Activated naive CD4-positive, alpha-beta T cell treated with anti-CD3 and anti-CD28 coated beads for 36 hours (primary cell): ENCODE results near the gene MAML1. TPM values are rescaled to one million over a fixed set of nuclear protein-coding genes. Genes with fewer than 3 reads are reported as not detected.
"Not testable (repeated sequence)": the region's sequence is repeated elsewhere in the genome, so short reads cannot be mapped to it uniquely, and the experiment has no call there.

ENCODE experiments used
- CTCF ChIA-PET: fragments of 350-600 bp; sonication (Branson Sonifier 250); formaldehyde crosslinking; loops from one replicate; lab custom pipeline; 2021; ENCODE audit warnings: antibody characterized with exemption; lab: Charles Lee
- DNase-seq: peaks from one replicate; pipeline ENCODE4 v3.0.0-alpha.2; 2020
- H3K27ac Mint-ChIP-seq: one replicate; pipeline ENCODE4 v1.8.0; 2021; ENCODE audit warnings: mild to moderate bottlenecking, mixed read lengths
- H3K27me3 Mint-ChIP-seq: one replicate; pipeline ENCODE4 v1.8.0; 2021; ENCODE audit warnings: low read depth, mixed read lengths
- H3K36me3 Mint-ChIP-seq: one replicate; pipeline ENCODE4 v1.8.0; 2021; ENCODE audit warnings: low read depth, mixed read lengths
- H3K4me1 Mint-ChIP-seq: one replicate; pipeline ENCODE4 v1.8.0; 2021; ENCODE audit warnings: low read depth, mixed read lengths
- H3K4me3 Mint-ChIP-seq: one replicate; pipeline ENCODE4 v1.8.0; 2021; ENCODE audit warnings: mild to moderate bottlenecking, moderate library complexity, mixed read lengths
- H3K9me3 Mint-ChIP-seq: one replicate; pipeline ENCODE4 v1.8.0; 2021; ENCODE audit warnings: mixed read lengths
- intact Hi-C: fragments of 100-400 bp; cut with micrococcal nuclease; formaldehyde crosslinking; loops from one replicate; pipeline ENCODE4 v1.15.1; 2023
- total RNA-seq, 2 experiments: library from RNA; stranded (reverse); gene quantifications; one replicate each; pipeline ENCODE4 v1.2.3, GENCODE V29; 2021

The MAML1 gene
- total RNA-seq: 10 to 100 TPM; 20.7 TPM

- H3K4me1 Mint-ChIP-seq: peaks cover 41% of the 10 kb centered on the region
- peaks cover 38% of the 10 kb centered on the region for H3K36me3 Mint-ChIP-seq
- H3K27me3 Mint-ChIP-seq: no peaks in the 10 kb centered on the region
- no peaks in the 10 kb centered on the region for H3K9me3 Mint-ChIP-seq
- H3K4me3 Mint-ChIP-seq: peak within 1 kb of the TSS; percentile 96
- CTCF ChIA-PET: interaction anchor here (0.5 to 1.6 kb wide), 6 partner anchors 11 to 317 kb away, joined by 3 to 4 read pairs (median 4); no protein-coding TSS in a partner anchor
- peak; percentile 100 for DNase-seq
- H3K27ac Mint-ChIP-seq: peak within 1 kb of the TSS; percentile 92
- intact Hi-C loops: loop anchor here (1.0 to 10.0 kb wide), 10 partner anchors 31 to 1072 kb away; partner anchors contain the start of genes CANX, HNRNPH1, MGAT1 and MGAT4B
Observed at GRCh38 chr5:179732412-179732917, at the start of gene MAML1. Gene MAML1 (plus strand): TSS chr5:179732822. CDS start chr5:179733113, 291 bp downstream.

GRCh38 chr5:179689212-179689611 lies 43.4 kb upstream of the MAML1 start:
- H3K36me3 Mint-ChIP-seq, intact Hi-C loops, H3K27me3 Mint-ChIP-seq, CTCF ChIA-PET, H3K27ac Mint-ChIP-seq, H3K4me3 Mint-ChIP-seq, H3K4me1 Mint-ChIP-seq, DNase-seq, H3K9me3 Mint-ChIP-seq: not testable (repeated sequence)

- Mint-ChIP-seq H3K4me3 (no peak overlapping the region), H3K4me1 (peaks cover 12% of the 10 kb centered on the region), H3K9me3 (no peaks in the 10 kb centered on the region), H3K27ac (no peak overlapping the region), H3K36me3 (peaks cover 4% of the 10 kb centered on the region), H3K27me3 (no peaks in the 10 kb centered on the region)
- intact Hi-C loops: no loop called here
- CTCF ChIA-PET: interaction anchor here (0.8 kb wide), 1 partner anchor 15 kb away, joined by 3 read pairs; no protein-coding TSS in a partner anchor
- no peak for DNase-seq
Observed at GRCh38 chr5:179694561-179694960, 38.1 kb upstream of the MAML1 start.

- intact Hi-C loops: loop anchor here (5.0 kb wide), 1 partner anchor 376 kb away; the partner anchor contains the start of gene RNF130
- no peak for DNase-seq
- peaks cover 11% of the 10 kb centered on the region for H3K36me3 Mint-ChIP-seq
- peaks cover 25% of the 10 kb centered on the region for H3K4me1 Mint-ChIP-seq
- no peaks in the 10 kb centered on the region for H3K27me3 Mint-ChIP-seq
- H3K4me3 Mint-ChIP-seq: no peak overlapping the region
- no peaks in the 10 kb centered on the region for H3K9me3 Mint-ChIP-seq
- no peak overlapping the region for H3K27ac Mint-ChIP-seq
- CTCF ChIA-PET: interaction anchor here (0.6 to 1.8 kb wide), 4 partner anchors 14 to 101 kb away, joined by 3 to 9 read pairs (median 4); partner anchors contain the start of gene CBY3
Observed at GRCh38 chr5:179696603-179697002, 36.0 kb upstream of the MAML1 start.

- H3K9me3 Mint-ChIP-seq: no peaks in the 10 kb centered on the region
- peak overlapping the region; percentile 97 for H3K27ac Mint-ChIP-seq
- H3K4me3 Mint-ChIP-seq: peak overlapping the region; percentile 95
- H3K36me3 Mint-ChIP-seq: peaks cover 13% of the 10 kb centered on the region
- peaks cover 28% of the 10 kb centered on the region for H3K4me1 Mint-ChIP-seq
- no peaks in the 10 kb centered on the region for H3K27me3 Mint-ChIP-seq
- DNase-seq: no peak
- CTCF ChIA-PET: interaction anchor here (0.6 to 1.8 kb wide), 7 partner anchors 10 to 100 kb away, joined by 3 to 9 read pairs (median 4); partner anchors contain the start of genes CBY3, HNRNPH1 and MAML1
- intact Hi-C loops: loop anchor here (5.0 kb wide), 1 partner anchor 375 kb away; the partner anchor contains the start of gene RNF130
Observed at GRCh38 chr5:179697108-179697507, 35.5 kb upstream of the MAML1 start.

- CTCF ChIA-PET: interaction anchor here (0.9 to 1.8 kb wide), 6 partner anchors 10 to 100 kb away, joined by 3 to 9 read pairs (median 4); partner anchors contain the start of genes CBY3, HNRNPH1 and MAML1
- not testable (repeated sequence) for H3K27me3 Mint-ChIP-seq, DNase-seq, H3K9me3 Mint-ChIP-seq
- peak overlapping the region; percentile 95 for H3K4me3 Mint-ChIP-seq
- peaks cover 32% of the 10 kb centered on the region for H3K4me1 Mint-ChIP-seq
- peaks cover 18% of the 10 kb centered on the region for H3K36me3 Mint-ChIP-seq
- intact Hi-C loops: loop anchor here (5.0 kb wide), 1 partner anchor 375 kb away; the partner anchor contains the start of gene RNF130
- H3K27ac Mint-ChIP-seq: peak overlapping the region; percentile 97
Observed at GRCh38 chr5:179697543-179697942, 35.1 kb upstream of the MAML1 start.

GRCh38 chr5:179697993-179698934 lies 34.4 kb upstream of the MAML1 start:
- intact Hi-C loops: loop anchor here (1.0 to 5.0 kb wide), 10 partner anchors 20 to 1071 kb away; partner anchors contain the start of genes CLK4, HNRNPH1, MAML1 and MRNIP
- H3K36me3 Mint-ChIP-seq: peaks cover 24% of the 10 kb centered on the region
- H3K9me3 Mint-ChIP-seq: no peaks in the 10 kb centered on the region
- H3K27me3 Mint-ChIP-seq: no peaks in the 10 kb centered on the region
- CTCF ChIA-PET: interaction anchor here (1.0 to 1.8 kb wide), 3 partner anchors 11 to 34 kb away, joined by 4 to 9 read pairs (median 4); partner anchors contain the start of genes CBY3 and MAML1
- H3K4me1 Mint-ChIP-seq: peaks cover 37% of the 10 kb centered on the region
- peak overlapping the region; percentile 95 for H3K4me3 Mint-ChIP-seq
- DNase-seq: peak; percentile 99
- peak overlapping the region; percentile 97 for H3K27ac Mint-ChIP-seq

- peak within 1 kb of the TSS; percentile 97 for H3K27ac Mint-ChIP-seq
- intact Hi-C loops: loop anchor here (1.0 to 5.0 kb wide), 10 partner anchors 21 to 1072 kb away; partner anchors contain the start of genes CLK4, HNRNPH1, MAML1 and MRNIP
- no peaks in the 10 kb centered on the region for H3K27me3 Mint-ChIP-seq
- H3K9me3 Mint-ChIP-seq: no peaks in the 10 kb centered on the region
- peaks cover 45% of the 10 kb centered on the region for H3K4me1 Mint-ChIP-seq
- H3K4me3 Mint-ChIP-seq: peak within 1 kb of the TSS; percentile 95
- DNase-seq: no peak
- peaks cover 32% of the 10 kb centered on the region for H3K36me3 Mint-ChIP-seq
- CTCF ChIA-PET: no interaction called here
Observed at GRCh38 chr5:179698935-179699615, 33.5 kb upstream of the MAML1 start, which contains the start of gene CANX. Gene CANX (plus strand): TSS chr5:179698967. CDS start chr5:179705682, 6,715 bp downstream.

GRCh38 chr5:179699616-179700237 lies 32.9 kb upstream of the MAML1 start:
- DNase-seq: peak; percentile 82
- Mint-ChIP-seq H3K4me1 (peaks cover 46% of the 10 kb centered on the region), H3K4me3 (peak overlapping the region; percentile 95), H3K27me3 (no peaks in the 10 kb centered on the region), H3K27ac (peak overlapping the region; percentile 94), H3K9me3 (no peaks in the 10 kb centered on the region), H3K36me3 (peaks cover 32% of the 10 kb centered on the region)
- intact Hi-C loops: loop anchor here (2.0 to 5.0 kb wide), 3 partner anchors 149 to 1073 kb away; partner anchors contain the start of genes CLK4, RNF130 and RUFY1
- CTCF ChIA-PET: interaction anchor here (0.5 kb wide), 1 partner anchor 146 kb away, joined by 4 read pairs; no protein-coding TSS in a partner anchor

- peak overlapping the region; percentile 94 for H3K27ac Mint-ChIP-seq
- H3K36me3 Mint-ChIP-seq: peaks cover 35% of the 10 kb centered on the region
- H3K4me3 Mint-ChIP-seq: peak overlapping the region; percentile 95
- intact Hi-C loops: no loop called here
- no peaks in the 10 kb centered on the region for H3K27me3 Mint-ChIP-seq
- peaks cover 52% of the 10 kb centered on the region for H3K4me1 Mint-ChIP-seq
- DNase-seq: no peak
- H3K9me3 Mint-ChIP-seq: no peaks in the 10 kb centered on the region
- CTCF ChIA-PET: interaction anchor here (0.5 kb wide), 1 partner anchor 145 kb away, joined by 4 read pairs; no protein-coding TSS in a partner anchor
Observed at GRCh38 chr5:179700401-179700918, 32.2 kb upstream of the MAML1 start.
